Mammary epithelial cell (primary cell): Measurements from ENCODE around the gene SURF6.

Source experiments
- CTCF ChIP-seq, 2 donors: IDR thresholded peaks in 1 of 2; conservative IDR thresholded peaks in 1 of 2; 2 replicates each; pipeline ENCODE4 v1.5.1; 2011 to 2012; ENCODE audit warnings: inconsistent platforms in 2 of 2, low read length in 2 of 2, mild to moderate bottlenecking in 2 of 2, control low read depth in 1 of 2, low read depth in 1 of 2; ENCODE audit not compliant: insufficient read depth in 1 of 2; ENCODE audit errors: extremely low read depth in 1 of 2
- EZH2 ChIP-seq: IDR thresholded peaks from 2 replicates; pipeline ENCODE4 v1.6.1; 2012; ENCODE audit warnings: low read length, inconsistent platforms, borderline replicate concordance

- no peak for TF ChIP-seq CTCF (conservative IDR thresholded peaks at IDR 0.05 in 1 of 2, IDR thresholded peaks at IDR 0.05 in 1 of 2; ENCODE audit: extremely low read depth in 1 of 2, insufficient read depth in 1 of 2, low read depth in 1 of 2, low read length in 2 of 2)
- TF ChIP-seq EZH2 = no peak
These were observed 13.0 kb upstream of the SURF6 start for GRCh38 chr9:133348718-133349573.
